Neural progenitor cell (in vitro differentiated cells): ENCODE measurements around the gene ECT2.
"Not testable (repeated sequence)": the region's sequence is repeated elsewhere in the genome, so short reads cannot be mapped to it uniquely, and the experiment has no call there.

Source experiments
- CTCF ChIP-seq: fragments of 200-600 bp; sonication (generic); IDR thresholded peaks from 2 replicates; pipeline ENCODE4 v1.5.1; 2017; ENCODE audit warnings: antibody characterized with exemption, mild to moderate bottlenecking
- EZH2 ChIP-seq: fragments of 200-600 bp; sonication (generic); IDR thresholded peaks from 2 replicates; pipeline ENCODE4 v1.6.1; 2017; ENCODE audit warnings: antibody characterized with exemption, mild to moderate bottlenecking, moderate library complexity
- EZH2phosphoT487 ChIP-seq: fragments of 200-600 bp; sonication (generic); IDR thresholded peaks from 2 replicates; pipeline ENCODE4 v1.6.1; 2017; ENCODE audit warnings: antibody characterized with exemption

DNA sequence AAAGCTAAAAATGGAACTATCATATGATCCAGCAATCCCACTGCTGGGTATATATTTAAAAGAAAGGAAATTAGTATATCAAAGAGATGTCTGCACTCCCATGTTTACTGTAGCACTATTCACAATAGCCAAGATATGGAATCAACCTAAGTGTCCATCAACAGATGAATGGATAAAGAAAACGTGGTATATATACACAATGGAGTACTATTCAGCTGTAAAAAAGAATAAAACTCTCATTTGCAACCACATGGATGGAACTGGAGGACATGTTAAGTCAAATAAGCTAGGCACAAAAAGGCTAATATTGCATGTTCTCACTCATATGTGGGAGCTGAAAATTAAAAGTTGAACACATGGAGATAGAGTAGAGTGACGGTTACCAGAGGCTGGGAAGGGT is 76.7 kb downstream of the ECT2 start:
- not testable (repeated sequence) for TF ChIP-seq EZH2, CTCF, EZH2phosphoT487
